Neural progenitor cell (in vitro differentiated cells): Measurements from ENCODE around the gene GGCX. TPM values are rescaled to one million over a fixed set of nuclear protein-coding genes. Genes with fewer than 3 reads are reported as not detected.

Experiments
- DNase-seq: peaks from one replicate; pipeline ENCODE4 v3.0.0-alpha.2; 2016; ENCODE audit warnings: low spot score
- H2AFZ ChIP-seq: fragments of 200-600 bp; sonication (generic); replicated peaks from 2 replicates; pipeline ENCODE4 v1.6.1; 2016; ENCODE audit warnings: antibody characterized with exemption
- H3F3A ChIP-seq: fragments of 200-600 bp; sonication (generic); 2 replicates; pipeline ENCODE4 v1.6.1; 2016; ENCODE audit warnings: antibody characterized with exemption, low read depth
- H3K27ac ChIP-seq: fragments of 200-600 bp; sonication (generic); 2 replicates; pipeline ENCODE4 v1.5.1; 2016; ENCODE audit warnings: mild to moderate bottlenecking
- H3K27me3 ChIP-seq: fragments of 200-600 bp; sonication (generic); 2 replicates; pipeline ENCODE4 v1.6.1; 2016; ENCODE audit warnings: mild to moderate bottlenecking, moderate library complexity
- H3K36me3 ChIP-seq: fragments of 200-600 bp; sonication (generic); 2 replicates; pipeline ENCODE4 v1.5.1; 2016
- H3K4me1 ChIP-seq: fragments of 200-600 bp; sonication (generic); 2 replicates; pipeline ENCODE4 v1.6.1; 2016; ENCODE audit warnings: mixed run types
- H3K4me2 ChIP-seq: fragments of 200-600 bp; sonication (generic); 2 replicates; pipeline ENCODE4 v1.6.1; 2016
- H3K4me3 ChIP-seq: fragments of 200-600 bp; sonication (generic); 2 replicates; pipeline ENCODE4 v1.5.1; 2016
- H3K79me2 ChIP-seq: fragments of 200-600 bp; sonication (generic); 2 replicates; pipeline ENCODE4 v1.6.1; 2016; ENCODE audit warnings: low read depth
- H3K9ac ChIP-seq: fragments of 200-600 bp; sonication (generic); 2 replicates; pipeline ENCODE4 v1.6.1; 2016
- H3K9me3 ChIP-seq: fragments of 200-600 bp; sonication (generic); 2 replicates; pipeline ENCODE4 v1.5.1; 2016; ENCODE audit warnings: low read depth
- H4K20me1 ChIP-seq: fragments of 200-600 bp; sonication (generic); 2 replicates; pipeline ENCODE4 v1.6.1; 2016; ENCODE audit warnings: low read depth
- H3K27ac Mint-ChIP-seq: 3 replicates; pipeline ENCODE4 v1.8.0; 2021; ENCODE audit warnings: mixed read lengths
- H3K27me3 Mint-ChIP-seq: 2 replicates; pipeline ENCODE4 v1.8.0; 2022; ENCODE audit warnings: low read depth, mild to moderate bottlenecking, inconsistent platforms, moderate library complexity, mixed read lengths; ENCODE audit not compliant: insufficient read depth
- H3K36me3 Mint-ChIP-seq: 3 replicates; pipeline ENCODE4 v1.8.0; 2021; ENCODE audit warnings: mixed read lengths
- H3K4me1 Mint-ChIP-seq: 3 replicates; pipeline ENCODE4 v1.8.0; 2021; ENCODE audit warnings: mixed read lengths
- H3K4me3 Mint-ChIP-seq: 3 replicates; pipeline ENCODE4 v1.8.0; 2021; ENCODE audit warnings: mild to moderate bottlenecking, moderate library complexity, mixed read lengths
- H3K9me3 Mint-ChIP-seq: 3 replicates; pipeline ENCODE4 v1.8.0; 2020; ENCODE audit warnings: mixed read lengths
- CTCF ChIP-seq: fragments of 200-600 bp; sonication (generic); IDR thresholded peaks from 2 replicates; pipeline ENCODE4 v1.5.1; 2017; ENCODE audit warnings: antibody characterized with exemption, mild to moderate bottlenecking
- EZH2 ChIP-seq: fragments of 200-600 bp; sonication (generic); IDR thresholded peaks from 2 replicates; pipeline ENCODE4 v1.6.1; 2017; ENCODE audit warnings: antibody characterized with exemption, mild to moderate bottlenecking, moderate library complexity
- EZH2phosphoT487 ChIP-seq: fragments of 200-600 bp; sonication (generic); IDR thresholded peaks from 2 replicates; pipeline ENCODE4 v1.6.1; 2017; ENCODE audit warnings: antibody characterized with exemption
- total RNA-seq: library from RNA; depleted of rRNA; stranded (reverse); fragments of >200 nt; gene quantifications from 2 replicates; pipeline ENCODE4 v1.2.3, GENCODE V29; 2015; ENCODE audit warnings: low replicate concordance

GGCX gene
- total RNA-seq, 1 donor from 2014 or later = 29.7 TPM

GRCh38 chr2:85531589-85531988, 29.7 kb downstream of the GGCX start:
- H3K4me1 ChIP-seq = no peaks in the 10 kb centered on the region
- H3K4me2 ChIP-seq = no peak overlapping the region
- H3K9ac ChIP-seq = no peak overlapping the region
- no peak for DNase-seq
- no peak overlapping the region for H3K4me3 ChIP-seq
- Mint-ChIP-seq H3K4me1 (peaks cover 7% of the 10 kb centered on the region), H3K9me3 (peaks cover 5% of the 10 kb centered on the region), H3K27me3 (peaks cover 9% of the 10 kb centered on the region), H3K36me3 (peaks cover 2% of the 10 kb centered on the region), H3K4me3 (no peak overlapping the region), H3K27ac (no peak overlapping the region)
- H3K36me3 ChIP-seq = no peaks in the 10 kb centered on the region
- no peaks in the 10 kb centered on the region for H3F3A ChIP-seq
- H2AFZ ChIP-seq = no peak overlapping the region
- H4K20me1 ChIP-seq = no peaks in the 10 kb centered on the region
- no peaks in the 10 kb centered on the region for H3K27me3 ChIP-seq
- no peak overlapping the region for H3K27ac ChIP-seq
- H3K79me2 ChIP-seq = peaks cover 3% of the 10 kb centered on the region
- TF ChIP-seq EZH2phosphoT487 = no peak
- TF ChIP-seq CTCF = no peak
- TF ChIP-seq EZH2 = no peak
- H3K9me3 ChIP-seq = no peaks in the 10 kb centered on the region

DNA sequence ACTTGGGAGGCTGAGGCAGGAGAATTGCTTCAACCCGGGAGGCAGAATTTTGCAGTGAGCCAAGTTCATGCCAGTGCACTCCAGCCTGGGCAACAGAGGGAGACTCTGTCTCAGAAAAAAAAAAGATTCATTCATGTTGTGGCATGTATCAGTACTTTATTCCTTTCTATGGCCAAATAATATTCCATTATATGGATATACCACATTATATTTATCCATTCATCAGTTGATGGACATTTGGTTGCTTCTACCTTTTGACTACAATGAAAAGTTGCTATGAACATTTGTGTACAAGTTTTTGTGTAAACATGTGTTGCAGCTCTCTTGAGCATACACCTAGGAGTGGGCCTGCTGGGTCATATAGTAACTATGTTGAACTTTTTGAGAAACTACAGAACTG, 31.5 kb downstream of the GGCX start:
- Histone ChIP-seq H3K79me2 (no peaks in the 10 kb centered on the region), H2AFZ (no peak overlapping the region), H4K20me1 (no peaks in the 10 kb centered on the region), H3K9me3 (no peaks in the 10 kb centered on the region), H3K27me3 (no peaks in the 10 kb centered on the region), H3K4me1 (peaks cover 8% of the 10 kb centered on the region), H3F3A (peaks cover 6% of the 10 kb centered on the region), H3K4me3 (no peak overlapping the region), H3K4me2 (no peak overlapping the region), H3K27ac (no peak overlapping the region), H3K36me3 (no peaks in the 10 kb centered on the region), H3K9ac (no peak overlapping the region)
- no peaks in the 10 kb centered on the region for H3K36me3 Mint-ChIP-seq
- H3K4me1 Mint-ChIP-seq = peaks cover 12% of the 10 kb centered on the region
- H3K4me3 Mint-ChIP-seq = no peak overlapping the region
- H3K27me3 Mint-ChIP-seq = peaks cover 12% of the 10 kb centered on the region
- no peak for DNase-seq
- TF ChIP-seq CTCF (no peak), EZH2phosphoT487 (no peak), EZH2 (no peak)
- no peak overlapping the region for H3K27ac Mint-ChIP-seq
- peaks cover 5% of the 10 kb centered on the region for H3K9me3 Mint-ChIP-seq

DNA sequence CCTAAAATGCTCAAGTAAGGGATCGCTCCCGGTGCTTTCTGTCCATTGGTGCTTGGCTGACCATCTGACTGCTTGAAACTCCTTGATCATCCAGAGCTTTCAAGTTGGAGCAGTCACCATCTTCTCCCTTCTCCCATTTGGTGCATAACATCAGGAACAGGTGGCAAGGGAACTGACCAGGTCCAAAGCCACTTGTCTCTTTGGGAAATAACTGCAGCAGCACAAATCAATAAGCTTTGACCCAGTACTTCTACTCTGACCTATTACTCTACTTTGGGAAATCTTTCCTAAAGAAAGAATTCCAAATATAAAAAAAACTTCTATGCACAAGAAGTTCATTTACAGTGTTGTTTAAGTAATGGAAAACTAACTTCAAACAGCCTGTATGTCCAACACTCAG, 32.9 kb downstream of the GGCX start:
- Histone ChIP-seq H3K27me3 (no peaks in the 10 kb centered on the region), H4K20me1 (no peaks in the 10 kb centered on the region), H3K4me1 (peaks cover 21% of the 10 kb centered on the region), H3K4me3 (no peak overlapping the region), H2AFZ (no peak overlapping the region), H3K9me3 (no peaks in the 10 kb centered on the region), H3K4me2 (no peak overlapping the region), H3K36me3 (no peaks in the 10 kb centered on the region), H3K79me2 (no peaks in the 10 kb centered on the region), H3F3A (peaks cover 19% of the 10 kb centered on the region), H3K27ac (no peak overlapping the region), H3K9ac (no peak overlapping the region)
- no peak for DNase-seq
- peaks cover 5% of the 10 kb centered on the region for H3K9me3 Mint-ChIP-seq
- peaks cover 27% of the 10 kb centered on the region for H3K4me1 Mint-ChIP-seq
- H3K36me3 Mint-ChIP-seq = no peaks in the 10 kb centered on the region
- H3K4me3 Mint-ChIP-seq = no peak overlapping the region
- H3K27me3 Mint-ChIP-seq = peaks cover 12% of the 10 kb centered on the region
- no peak for TF ChIP-seq EZH2phosphoT487
- TF ChIP-seq EZH2 = no peak
- no peak for TF ChIP-seq CTCF
- no peak overlapping the region for H3K27ac Mint-ChIP-seq
